Transverse colon (tissue), 3 donors: ENCODE results near the gene PRG3.

Experiments
- POLR2A ChIP-seq: fragments of 450-650 bp; IDR thresholded peaks from one replicate; pipeline ENCODE4 v1.6.1; 2016; ENCODE audit warnings: antibody characterized with exemption, mild to moderate bottlenecking, moderate library complexity
- POLR2AphosphoS5 ChIP-seq, 3 donors: sonication (generic); formaldehyde crosslinking; IDR thresholded peaks; one replicate each; pipeline ENCODE4 v1.6.1; 2016; ENCODE audit warnings: antibody characterized with exemption in 3 of 3

- TF ChIP-seq POLR2AphosphoS5 (IDR thresholded peaks at IDR 0.05) (no peak), POLR2A (no peak)
Measured at GRCh38 chr11:57403802-57404147, 22.8 kb upstream of the PRG3 start.
